Astrocyte (in vitro differentiated cells and primary cell): ENCODE data around the gene C1QC. TPM values are rescaled to one million over a fixed set of nuclear protein-coding genes. Genes with fewer than 3 reads are reported as not detected.

Experiments used
- DNase-seq: peaks from one replicate; pipeline ENCODE4 v3.0.0-alpha.2; 2010; ENCODE audit warnings: low read depth
- FAIRE-seq: peaks from 2 replicates; lab custom pipeline; 2011; peaks lifted over from hg19 to GRCh38; lab: Jason Lieb, UNC
- H2AFZ ChIP-seq: 2 replicates; pipeline ENCODE4 v1.6.0; 2012; ENCODE audit warnings: low read depth, low read length, inconsistent platforms
- H3K27ac ChIP-seq: 2 replicates; pipeline ENCODE4 v1.5.1; 2011; ENCODE audit warnings: low read depth, low read length, inconsistent platforms
- H3K27me3 ChIP-seq: 2 replicates; pipeline ENCODE4 v1.6.0; 2011; ENCODE audit warnings: low read length, inconsistent platforms; ENCODE audit not compliant: insufficient read depth
- H3K36me3 ChIP-seq: 2 replicates; pipeline ENCODE4 v1.5.1; 2011; ENCODE audit warnings: low read length, inconsistent platforms; ENCODE audit not compliant: insufficient read depth
- H3K4me1 ChIP-seq: 2 replicates; pipeline ENCODE4 v1.5.1; 2011; ENCODE audit warnings: low read length, inconsistent platforms; ENCODE audit not compliant: insufficient read depth
- H3K4me2 ChIP-seq: 2 replicates; pipeline ENCODE4 v1.6.0; 2012; ENCODE audit warnings: low read length, inconsistent platforms
- H3K4me3 ChIP-seq: 2 replicates; pipeline ENCODE4 v1.5.1; 2011; ENCODE audit warnings: low read depth, mild to moderate bottlenecking, low read length, inconsistent platforms; ENCODE audit not compliant: insufficient read depth
- H3K79me2 ChIP-seq: 2 replicates; pipeline ENCODE4 v1.6.0; 2012; ENCODE audit warnings: mild to moderate bottlenecking, low read length, inconsistent platforms; ENCODE audit not compliant: insufficient read depth
- H3K9ac ChIP-seq: 2 replicates; pipeline ENCODE4 v1.6.0; 2012; ENCODE audit warnings: mild to moderate bottlenecking, low read length, inconsistent platforms
- H3K9me3 ChIP-seq: 2 replicates; pipeline ENCODE4 v1.5.1; 2012; ENCODE audit warnings: low read depth, mild to moderate bottlenecking, low read length, inconsistent platforms; ENCODE audit not compliant: insufficient read depth
- H4K20me1 ChIP-seq: 2 replicates; pipeline ENCODE4 v1.6.0; 2012; ENCODE audit warnings: low read length, inconsistent platforms; ENCODE audit not compliant: insufficient read depth
- H3K27ac Mint-ChIP-seq: one replicate; pipeline ENCODE4 v1.8.0; 2021; ENCODE audit warnings: mild to moderate bottlenecking, mixed read lengths; ENCODE audit not compliant: unreplicated experiment
- H3K27me3 Mint-ChIP-seq: one replicate; pipeline ENCODE4 v1.8.0; 2021; ENCODE audit warnings: low read depth, mixed read lengths; ENCODE audit not compliant: unreplicated experiment
- H3K36me3 Mint-ChIP-seq: one replicate; pipeline ENCODE4 v1.8.0; 2021; ENCODE audit warnings: low read depth, mixed read lengths; ENCODE audit not compliant: unreplicated experiment
- H3K4me1 Mint-ChIP-seq: one replicate; pipeline ENCODE4 v1.8.0; 2021; ENCODE audit warnings: low read depth, mixed read lengths; ENCODE audit not compliant: unreplicated experiment
- H3K4me3 Mint-ChIP-seq: one replicate; pipeline ENCODE4 v1.8.0; 2021; ENCODE audit warnings: mild to moderate bottlenecking, moderate library complexity, mixed read lengths; ENCODE audit not compliant: unreplicated experiment
- H3K9me3 Mint-ChIP-seq: one replicate; pipeline ENCODE4 v1.8.0; 2021; ENCODE audit warnings: mild to moderate bottlenecking, mixed read lengths; ENCODE audit not compliant: unreplicated experiment
- EZH2 ChIP-seq: IDR thresholded peaks from 2 replicates; pipeline ENCODE4 v1.6.1; 2012; ENCODE audit warnings: mild to moderate bottlenecking, low read length, inconsistent platforms; ENCODE audit not compliant: insufficient read depth
- total RNA-seq: library from RNA; stranded (reverse); gene quantifications from 2 replicates; pipeline ENCODE4 v1.2.1, GENCODE V29; 2021
- TF ChIP-seq, protein P1 (sequence below): IDR thresholded peaks from 2 replicates; pipeline ENCODE4 v1.5.1; 2011; ENCODE audit warnings: low read depth, mild to moderate bottlenecking, inconsistent platforms, low read length, moderate library complexity; ENCODE audit not compliant: insufficient read depth

C1QC gene
- total RNA-seq, 1 donor from 2014 or later = not detected

DNA sequence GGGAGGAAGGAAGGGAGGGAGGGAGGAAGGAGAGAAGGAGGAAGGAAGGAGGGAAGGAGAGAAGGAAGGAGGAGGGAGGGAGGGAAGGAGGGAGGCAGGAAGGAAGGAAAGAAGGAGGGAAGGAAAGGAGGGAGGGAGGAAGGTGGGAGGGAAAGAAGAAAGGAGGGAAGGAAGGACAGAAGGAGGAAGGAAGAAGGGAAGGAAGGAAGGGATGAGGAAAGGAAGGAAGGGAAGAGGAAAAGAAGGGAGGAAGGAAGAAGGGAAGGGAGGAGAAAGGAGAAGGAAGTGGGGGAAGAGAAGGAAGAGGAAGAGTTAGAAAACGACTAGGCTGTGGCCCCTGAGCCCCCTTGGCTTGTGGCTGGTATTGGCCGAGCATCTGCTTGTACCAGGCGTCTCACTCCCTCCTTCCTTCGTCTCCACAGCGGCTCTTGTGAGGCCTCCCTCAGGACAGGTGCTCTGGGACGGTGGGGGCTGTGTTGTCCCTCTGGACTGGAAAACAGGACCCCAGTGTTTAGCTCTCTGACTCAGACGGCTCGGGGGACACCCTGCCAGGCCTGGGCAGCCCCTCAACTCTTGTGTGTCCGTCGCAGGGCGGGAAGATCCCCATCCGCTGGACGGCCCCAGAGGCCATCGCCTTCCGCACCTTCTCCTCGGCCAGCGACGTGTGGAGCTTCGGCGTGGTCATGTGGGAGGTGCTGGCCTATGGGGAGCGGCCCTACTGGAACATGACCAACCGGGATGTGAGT is 43.2 kb upstream of the C1QC start:
- no peak overlapping the region for H3K27ac Mint-ChIP-seq
- DNase-seq (no peak), FAIRE-seq (no peak)
- no peak overlapping the region for H3K27ac ChIP-seq
- peaks cover 12% of the 10 kb centered on the region for H3K27me3 ChIP-seq
- no peaks in the 10 kb centered on the region for H4K20me1 ChIP-seq
- H3K4me2 ChIP-seq = no peak overlapping the region
- H3K79me2 ChIP-seq = no peaks in the 10 kb centered on the region
- H3K4me1 ChIP-seq = no peaks in the 10 kb centered on the region
- no peaks in the 10 kb centered on the region for H3K9me3 Mint-ChIP-seq
- H3K27me3 Mint-ChIP-seq = peaks cover 47% of the 10 kb centered on the region
- H3K9ac ChIP-seq = no peak overlapping the region
- H3K36me3 ChIP-seq = no peaks in the 10 kb centered on the region
- no peaks in the 10 kb centered on the region for H3K36me3 Mint-ChIP-seq
- H3K9me3 ChIP-seq = no peaks in the 10 kb centered on the region
- no peak for TF ChIP-seq EZH2
- TF ChIP-seq, protein P1, sequence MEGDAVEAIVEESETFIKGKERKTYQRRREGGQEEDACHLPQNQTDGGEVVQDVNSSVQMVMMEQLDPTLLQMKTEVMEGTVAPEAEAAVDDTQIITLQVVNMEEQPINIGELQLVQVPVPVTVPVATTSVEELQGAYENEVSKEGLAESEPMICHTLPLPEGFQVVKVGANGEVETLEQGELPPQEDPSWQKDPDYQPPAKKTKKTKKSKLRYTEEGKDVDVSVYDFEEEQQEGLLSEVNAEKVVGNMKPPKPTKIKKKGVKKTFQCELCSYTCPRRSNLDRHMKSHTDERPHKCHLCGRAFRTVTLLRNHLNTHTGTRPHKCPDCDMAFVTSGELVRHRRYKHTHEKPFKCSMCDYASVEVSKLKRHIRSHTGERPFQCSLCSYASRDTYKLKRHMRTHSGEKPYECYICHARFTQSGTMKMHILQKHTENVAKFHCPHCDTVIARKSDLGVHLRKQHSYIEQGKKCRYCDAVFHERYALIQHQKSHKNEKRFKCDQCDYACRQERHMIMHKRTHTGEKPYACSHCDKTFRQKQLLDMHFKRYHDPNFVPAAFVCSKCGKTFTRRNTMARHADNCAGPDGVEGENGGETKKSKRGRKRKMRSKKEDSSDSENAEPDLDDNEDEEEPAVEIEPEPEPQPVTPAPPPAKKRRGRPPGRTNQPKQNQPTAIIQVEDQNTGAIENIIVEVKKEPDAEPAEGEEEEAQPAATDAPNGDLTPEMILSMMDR = no peak
- H2AFZ ChIP-seq = no peak overlapping the region
- H3K4me1 Mint-ChIP-seq = no peaks in the 10 kb centered on the region
- no peak overlapping the region for H3K4me3 Mint-ChIP-seq
- no peak overlapping the region for H3K4me3 ChIP-seq

DNA sequence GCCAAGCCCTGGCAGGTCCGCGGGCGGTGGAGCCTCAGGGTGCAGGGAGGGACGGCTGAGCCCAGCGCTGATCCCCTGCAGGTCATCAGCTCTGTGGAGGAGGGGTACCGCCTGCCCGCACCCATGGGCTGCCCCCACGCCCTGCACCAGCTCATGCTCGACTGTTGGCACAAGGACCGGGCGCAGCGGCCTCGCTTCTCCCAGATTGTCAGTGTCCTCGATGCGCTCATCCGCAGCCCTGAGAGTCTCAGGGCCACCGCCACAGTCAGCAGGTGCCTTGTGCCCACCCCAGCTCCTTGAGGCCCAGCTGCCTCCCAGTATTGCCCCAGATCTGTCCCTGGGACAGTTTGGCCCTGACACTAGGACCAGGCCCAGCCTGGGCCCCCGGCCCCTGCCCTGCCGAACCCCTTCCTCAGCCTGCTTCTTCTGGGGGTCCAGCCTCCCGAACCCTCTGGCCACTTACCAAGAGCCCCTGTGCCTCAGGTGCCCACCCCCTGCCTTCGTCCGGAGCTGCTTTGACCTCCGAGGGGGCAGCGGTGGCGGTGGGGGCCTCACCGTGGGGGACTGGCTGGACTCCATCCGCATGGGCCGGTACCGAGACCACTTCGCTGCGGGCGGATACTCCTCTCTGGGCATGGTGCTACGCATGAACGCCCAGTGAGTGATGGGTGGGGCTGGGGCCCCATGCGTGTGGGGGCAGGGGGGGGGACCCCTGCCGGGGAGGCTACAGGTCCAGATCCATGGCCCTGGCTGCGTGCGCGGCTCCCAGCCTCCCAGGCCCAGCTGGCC is 42.4 kb upstream of the C1QC start:
- Histone ChIP-seq H3K4me1 (no peaks in the 10 kb centered on the region), H3K4me2 (no peak overlapping the region), H3K27me3 (peaks cover 12% of the 10 kb centered on the region), H3K27ac (no peak overlapping the region), H3K9me3 (no peaks in the 10 kb centered on the region), H4K20me1 (no peaks in the 10 kb centered on the region), H2AFZ (no peak overlapping the region), H3K9ac (no peak overlapping the region), H3K79me2 (no peaks in the 10 kb centered on the region), H3K4me3 (no peak overlapping the region), H3K36me3 (no peaks in the 10 kb centered on the region)
- no peaks in the 10 kb centered on the region for H3K36me3 Mint-ChIP-seq
- peaks cover 52% of the 10 kb centered on the region for H3K27me3 Mint-ChIP-seq
- H3K4me3 Mint-ChIP-seq = no peak overlapping the region
- H3K27ac Mint-ChIP-seq = no peak overlapping the region
- no peaks in the 10 kb centered on the region for H3K4me1 Mint-ChIP-seq
- FAIRE-seq (no peak), DNase-seq (no peak)
- no peaks in the 10 kb centered on the region for H3K9me3 Mint-ChIP-seq
- TF ChIP-seq, protein P1 = no peak
- no peak for TF ChIP-seq EZH2
